Measurements from ENCODE around the gene TOMM40L.

DNA sequence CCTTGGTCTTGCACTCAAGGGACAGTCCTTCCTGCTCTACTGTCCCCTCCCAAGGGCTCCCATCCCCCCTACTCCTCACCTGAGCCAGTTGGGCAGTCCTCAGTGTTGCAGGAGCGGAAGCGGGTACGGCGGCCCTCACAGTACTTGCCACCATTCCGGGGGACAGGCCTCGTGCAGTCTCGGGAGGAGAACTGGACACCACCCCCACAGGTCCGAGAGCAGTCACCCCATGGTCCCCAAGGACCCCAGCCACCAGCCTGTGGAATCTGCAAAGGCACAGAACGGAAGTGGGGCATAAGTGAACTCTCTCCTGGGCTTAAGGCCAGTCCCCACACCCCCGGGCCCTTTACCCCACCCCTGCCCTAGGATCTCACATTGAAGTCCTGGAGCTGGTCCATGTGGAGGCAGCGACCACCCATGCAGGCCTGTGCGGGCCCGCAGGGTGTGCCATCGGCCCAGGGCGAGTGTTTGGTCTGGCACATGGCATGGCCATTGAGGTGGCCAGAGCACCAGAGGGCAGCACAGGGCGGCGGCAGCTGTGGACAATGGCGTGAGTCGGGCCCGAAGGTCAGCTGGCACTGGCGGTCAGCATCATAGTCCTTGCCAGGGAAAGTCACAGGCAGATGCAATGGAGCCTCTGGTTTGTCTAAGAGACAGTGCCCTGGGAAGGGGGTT is 32.2 kb upstream of the TOMM40L start:
- TF ChIP-seq, protein P1, sequence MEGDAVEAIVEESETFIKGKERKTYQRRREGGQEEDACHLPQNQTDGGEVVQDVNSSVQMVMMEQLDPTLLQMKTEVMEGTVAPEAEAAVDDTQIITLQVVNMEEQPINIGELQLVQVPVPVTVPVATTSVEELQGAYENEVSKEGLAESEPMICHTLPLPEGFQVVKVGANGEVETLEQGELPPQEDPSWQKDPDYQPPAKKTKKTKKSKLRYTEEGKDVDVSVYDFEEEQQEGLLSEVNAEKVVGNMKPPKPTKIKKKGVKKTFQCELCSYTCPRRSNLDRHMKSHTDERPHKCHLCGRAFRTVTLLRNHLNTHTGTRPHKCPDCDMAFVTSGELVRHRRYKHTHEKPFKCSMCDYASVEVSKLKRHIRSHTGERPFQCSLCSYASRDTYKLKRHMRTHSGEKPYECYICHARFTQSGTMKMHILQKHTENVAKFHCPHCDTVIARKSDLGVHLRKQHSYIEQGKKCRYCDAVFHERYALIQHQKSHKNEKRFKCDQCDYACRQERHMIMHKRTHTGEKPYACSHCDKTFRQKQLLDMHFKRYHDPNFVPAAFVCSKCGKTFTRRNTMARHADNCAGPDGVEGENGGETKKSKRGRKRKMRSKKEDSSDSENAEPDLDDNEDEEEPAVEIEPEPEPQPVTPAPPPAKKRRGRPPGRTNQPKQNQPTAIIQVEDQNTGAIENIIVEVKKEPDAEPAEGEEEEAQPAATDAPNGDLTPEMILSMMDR (IDR thresholded peaks at IDR 0.05), result no peak
- TF ChIP-seq POLR2A (IDR thresholded peaks at IDR 0.05), result no peak
